Astrocyte of the spinal cord (primary cell): Measurements from ENCODE around the gene LCP2.
A peak's percentile ranks its signal among the peaks of the same experiment; 100 is the strongest.

Source experiments
- DNase-seq: peaks from one replicate; pipeline ENCODE4 v3.0.0; 2011; ENCODE audit warnings: low read depth, low spot score
- H3K4me3 ChIP-seq: 2 replicates; pipeline ENCODE4 v1.5.1; 2011; ENCODE audit warnings: low read depth, mild to moderate bottlenecking, low read length, moderate library complexity
- CTCF ChIP-seq: IDR thresholded peaks from 2 replicates; pipeline ENCODE4 v1.5.1; 2012; ENCODE audit warnings: low read depth, mild to moderate bottlenecking, low read length, inconsistent platforms
- in situ Hi-C: cut with HindIII; loops from 2 replicates; pipeline ENCODE4 v1.10.0; 2017; ENCODE audit warnings: low sequenced_read_pairs

Gene LCP2

DNA sequence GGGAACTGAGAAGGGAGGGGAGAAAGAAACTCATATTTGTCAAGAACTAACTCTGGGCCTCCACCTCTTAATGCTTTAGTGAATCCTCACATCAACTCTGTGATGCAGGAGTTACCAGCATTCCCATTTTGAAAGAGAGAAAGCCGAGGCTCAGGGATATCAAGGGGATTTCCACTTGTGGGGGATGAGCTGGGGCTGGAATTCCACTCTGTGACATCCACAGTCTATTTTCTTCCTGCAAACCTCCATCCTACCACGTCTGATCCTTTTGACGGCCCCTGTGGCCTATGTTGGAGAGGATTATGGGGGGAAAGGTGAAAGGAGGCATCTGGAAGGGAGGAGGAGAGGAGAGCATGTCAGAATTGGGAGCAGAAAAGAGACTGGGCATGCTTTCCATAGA, 9.0 kb downstream of the LCP2 start:
- no peak for DNase-seq
- in situ Hi-C loops, result no loop called here
- H3K4me3 ChIP-seq, result no peak overlapping the region
- no peak for TF ChIP-seq CTCF

DNA sequence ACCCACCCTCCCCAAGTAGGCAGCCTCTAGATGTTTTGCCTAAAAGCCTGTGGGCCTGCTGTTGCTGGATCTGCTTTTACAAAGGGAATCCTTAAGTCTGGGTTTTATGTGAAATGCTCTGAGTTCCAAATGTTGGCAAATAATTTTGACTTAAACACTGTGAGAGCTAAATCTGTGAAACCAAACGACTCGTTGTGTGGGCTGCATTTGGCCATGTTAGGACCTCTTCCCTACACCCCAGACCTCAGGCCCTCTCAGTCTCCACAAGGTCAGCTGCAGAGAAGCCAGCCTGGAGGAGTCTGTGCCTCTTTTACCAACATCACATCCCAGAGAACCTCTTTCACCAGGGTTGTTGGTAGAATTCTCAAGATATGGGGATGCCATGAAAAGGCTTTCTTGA, 9.4 kb downstream of the LCP2 start:
- TF ChIP-seq CTCF, result no peak
- no peak overlapping the region for H3K4me3 ChIP-seq
- in situ Hi-C loops, result no loop called here
- DNase-seq, result no peak

GRCh38 chr5:170287532-170287931, 10.0 kb downstream of the LCP2 start:
- TF ChIP-seq CTCF, result no peak
- in situ Hi-C loops, result no loop called here
- peak; percentile 7 for DNase-seq
- no peak overlapping the region for H3K4me3 ChIP-seq

- in situ Hi-C loops, result no loop called here
- no peak for TF ChIP-seq CTCF
- DNase-seq, result no peak
- H3K4me3 ChIP-seq, result no peak overlapping the region
Observed at GRCh38 chr5:170286386-170286925, 11.1 kb downstream of the LCP2 start.

DNA sequence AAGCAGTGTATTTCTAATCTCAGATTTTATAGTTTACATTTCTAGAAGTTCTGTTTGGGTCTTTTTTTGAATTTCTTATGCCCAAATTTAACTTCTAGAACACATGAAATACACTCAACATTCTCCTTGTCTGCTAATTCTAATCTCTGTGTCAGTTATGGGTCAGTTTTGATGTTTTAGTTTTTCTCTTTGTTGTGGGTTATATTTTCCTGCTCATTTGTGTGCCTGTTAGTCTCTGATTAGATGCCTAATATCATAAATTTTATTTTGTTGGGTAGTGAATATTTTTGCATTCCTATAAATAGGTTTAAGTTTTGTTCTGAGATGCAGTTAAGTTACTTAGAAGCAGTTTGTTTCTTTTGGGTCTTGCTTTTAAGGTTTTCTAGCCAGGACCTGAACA, 12.4 kb downstream of the LCP2 start:
- TF ChIP-seq CTCF, result no peak
- in situ Hi-C loops, result no loop called here
- H3K4me3 ChIP-seq, result no peak overlapping the region
- no peak for DNase-seq

GRCh38 chr5:170284231-170284630, 13.3 kb downstream of the LCP2 start:
- no peak overlapping the region for H3K4me3 ChIP-seq
- in situ Hi-C loops, result no loop called here
- no peak for DNase-seq
- TF ChIP-seq CTCF, result no peak

GRCh38 chr5:170283296-170283695, 14.3 kb downstream of the LCP2 start:
- no peak for TF ChIP-seq CTCF
- DNase-seq, result no peak
- H3K4me3 ChIP-seq, result no peak overlapping the region
- in situ Hi-C loops, result no loop called here
